ENCODE data around the gene DCAF4L1.

Gene DCAF4L1

DNA sequence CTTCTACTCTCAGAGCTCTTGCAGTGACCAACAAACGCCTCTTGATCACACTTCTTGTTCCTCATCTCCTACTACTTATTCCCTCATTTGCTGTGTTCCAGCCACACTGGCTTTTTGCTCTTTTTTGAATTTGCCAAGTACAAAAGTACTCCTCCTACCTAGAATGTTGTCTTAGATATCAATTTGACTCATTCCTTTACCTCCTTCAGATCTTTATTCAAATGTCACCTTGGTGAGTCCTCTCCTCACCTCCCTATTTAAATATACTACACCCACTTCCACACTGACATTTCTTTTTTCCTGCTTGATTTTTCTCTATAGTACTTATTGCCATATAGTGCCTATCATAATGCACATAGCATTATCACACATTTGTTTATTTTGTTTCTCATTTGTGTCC lies 6.2 kb upstream of the DCAF4L1 start:
- no peaks in the 10 kb centered on the region for H3K79me1 ChIP-seq (ENCODE audit: low read depth, low read length)
- H2AK5ac ChIP-seq (ENCODE audit: low read depth, low read length): no peak overlapping the region
- no peaks in the 10 kb centered on the region for H3K27me3 ChIP-seq (ENCODE audit: control insufficient read depth in 3 of 3, insufficient read depth in 3 of 3, low read depth in 1 of 3, low read length in 3 of 3)
- H3K23ac ChIP-seq (ENCODE audit: low read depth, low read length, poor library complexity): no peak overlapping the region
- no peak overlapping the region for H4K8ac ChIP-seq (ENCODE audit: low read depth, low read length)
- no peak overlapping the region for H3K14ac ChIP-seq (ENCODE audit: low read length)
- no peak overlapping the region for H2AFZ ChIP-seq (ENCODE audit: low read length)
- H3K18ac ChIP-seq (ENCODE audit: low read length): no peak overlapping the region
- H2BK5ac ChIP-seq (ENCODE audit: low read length): no peak overlapping the region
- WGBS, 2 donors (ENCODE audit: extremely low coverage in 2 of 2, insufficient read length in 2 of 2, insufficient replicate concordance in 1 of 2): no CpG with 5 or more reads among the region's 1 CpG
- H2BK120ac ChIP-seq (ENCODE audit: low read depth, low read length): no peak overlapping the region
- DNase-seq (ENCODE audit: low spot score): no peak
- H3K4me3 ChIP-seq (ENCODE audit: low read length in 2 of 2): no peak overlapping the region
- no peak overlapping the region for H3K4me2 ChIP-seq (ENCODE audit: insufficient read depth, low read length, poor library complexity, severe bottlenecking)
- peaks cover 0 to 2% of the 10 kb centered on the region in 2 donors for H3K4me1 ChIP-seq (ENCODE audit: control insufficient read depth in 2 of 2, insufficient read depth in 1 of 2, low read depth in 1 of 2, low read length in 2 of 2)
- H3K27ac ChIP-seq (replicated peaks; ENCODE audit: low read length): no peak overlapping the region
- no peaks in the 10 kb centered on the region for H3K36me3 ChIP-seq (replicated peaks in 1 of 2; ENCODE audit: control insufficient read depth in 2 of 2, insufficient read depth in 2 of 2, low read length in 2 of 2)
- no peak overlapping the region for H4K91ac ChIP-seq (ENCODE audit: low read depth, low read length, poor library complexity)
- H2BK12ac ChIP-seq (ENCODE audit: low read length): no peak overlapping the region
- no peaks in the 10 kb centered on the region for H3K9me3 ChIP-seq (replicated peaks in 1 of 2; ENCODE audit: control insufficient read depth in 2 of 2, insufficient read depth in 1 of 2, low read depth in 1 of 2, low read length in 2 of 2)
- no peak overlapping the region for H3K4ac ChIP-seq (ENCODE audit: low read length)
- no peak overlapping the region for H3K9ac ChIP-seq (ENCODE audit: low read depth, low read length, poor library complexity)
- no peak overlapping the region for H2BK15ac ChIP-seq (ENCODE audit: low read length)

DNA sequence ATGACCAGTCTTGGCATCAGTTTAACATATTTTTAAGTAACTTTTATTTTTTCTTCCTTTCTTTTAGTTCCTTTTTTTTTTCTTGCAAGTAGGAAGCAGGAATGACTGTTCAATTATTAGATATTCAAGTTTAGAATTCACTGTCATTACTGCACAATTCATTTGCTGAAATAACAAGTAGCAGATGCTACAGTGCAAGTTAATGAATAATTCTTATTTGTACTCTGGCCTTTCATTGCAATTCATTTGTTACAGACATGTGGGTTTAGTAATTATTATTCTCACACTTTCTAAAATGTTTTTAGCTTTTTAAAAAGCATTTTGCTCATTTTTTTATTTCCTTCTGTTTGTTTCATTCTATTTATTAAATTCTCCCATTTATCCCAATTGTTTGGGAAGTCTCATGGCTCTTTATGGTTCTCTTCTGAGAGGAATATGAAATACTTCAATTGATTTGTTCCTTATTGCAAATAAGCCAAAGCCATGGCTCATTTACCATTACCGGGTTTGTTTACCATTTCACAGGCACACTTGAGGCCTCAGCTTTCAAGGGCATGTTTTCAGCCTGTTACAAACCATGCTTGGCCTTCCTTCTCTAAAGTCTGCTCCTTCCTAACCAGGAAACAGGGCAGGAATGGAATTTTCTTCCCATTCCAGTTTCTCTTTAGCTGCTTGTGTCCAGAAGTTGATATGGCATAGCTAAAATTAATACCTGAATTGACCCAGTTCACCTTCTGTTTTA lies 4.6 kb upstream of the DCAF4L1 start:
- Histone ChIP-seq H3K27me3 (ENCODE audit: control insufficient read depth in 3 of 3, insufficient read depth in 3 of 3, low read depth in 1 of 3, low read length in 3 of 3) (no peaks in the 10 kb centered on the region), H3K4me1 (ENCODE audit: control insufficient read depth in 2 of 2, insufficient read depth in 1 of 2, low read depth in 1 of 2, low read length in 2 of 2) (peaks cover 0 to 2% of the 10 kb centered on the region in 2 donors), H4K91ac (ENCODE audit: low read depth, low read length, poor library complexity) (no peak overlapping the region), H2BK120ac (ENCODE audit: low read depth, low read length) (no peak overlapping the region), H2BK12ac (ENCODE audit: low read length) (no peak overlapping the region), H4K8ac (ENCODE audit: low read depth, low read length) (no peak overlapping the region), H3K18ac (ENCODE audit: low read length) (no peak overlapping the region), H2BK5ac (ENCODE audit: low read length) (no peak overlapping the region), H2BK15ac (ENCODE audit: low read length) (no peak overlapping the region), H3K4me2 (ENCODE audit: insufficient read depth, low read length, poor library complexity, severe bottlenecking) (no peak overlapping the region), H3K23ac (ENCODE audit: low read depth, low read length, poor library complexity) (no peak overlapping the region), H3K9ac (ENCODE audit: low read depth, low read length, poor library complexity) (no peak overlapping the region), H3K4me3 (ENCODE audit: low read length in 2 of 2) (no peak overlapping the region), H3K4ac (ENCODE audit: low read length) (no peak overlapping the region), H3K9me3 (replicated peaks in 1 of 2; ENCODE audit: control insufficient read depth in 2 of 2, insufficient read depth in 1 of 2, low read depth in 1 of 2, low read length in 2 of 2) (no peaks in the 10 kb centered on the region), H2AFZ (ENCODE audit: low read length) (peak overlapping the region; percentile 52), H3K27ac (replicated peaks; ENCODE audit: low read length) (no peak overlapping the region), H3K14ac (ENCODE audit: low read length) (no peak overlapping the region), H3K36me3 (replicated peaks in 1 of 2; ENCODE audit: control insufficient read depth in 2 of 2, insufficient read depth in 2 of 2, low read length in 2 of 2) (no peaks in the 10 kb centered on the region), H3K79me1 (ENCODE audit: low read depth, low read length) (no peaks in the 10 kb centered on the region), H2AK5ac (ENCODE audit: low read depth, low read length) (no peak overlapping the region)
- no CpG with 5 or more reads among the region's 1 CpG for WGBS, 2 donors (ENCODE audit: extremely low coverage in 2 of 2, insufficient read length in 2 of 2, insufficient replicate concordance in 1 of 2)
- DNase-seq (ENCODE audit: low spot score): no peak

DNA sequence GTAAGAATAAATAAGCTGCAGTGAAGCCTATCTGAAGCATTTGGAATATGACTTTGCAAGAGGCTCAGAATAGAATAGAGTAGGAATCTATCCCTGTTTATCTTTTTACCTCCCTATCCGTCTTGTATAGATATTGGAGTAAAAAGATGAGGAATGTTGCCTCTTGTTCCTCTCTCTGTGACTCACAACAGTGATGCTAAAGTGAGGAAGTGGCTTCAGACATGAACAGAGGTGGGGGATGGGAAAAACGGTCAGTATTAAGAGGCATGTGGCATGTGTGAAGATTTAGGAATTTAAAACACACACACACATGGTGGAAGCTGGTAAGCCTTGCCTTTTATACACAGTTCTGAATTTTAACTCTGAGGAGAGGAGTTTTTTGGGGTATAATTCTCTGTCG lies 3.8 kb upstream of the DCAF4L1 start:
- Histone ChIP-seq H2AFZ (ENCODE audit: low read length) (peak overlapping the region; percentile 52), H3K23ac (ENCODE audit: low read depth, low read length, poor library complexity) (no peak overlapping the region), H3K4me2 (ENCODE audit: insufficient read depth, low read length, poor library complexity, severe bottlenecking) (no peak overlapping the region), H3K4ac (ENCODE audit: low read length) (no peak overlapping the region), H3K27ac (replicated peaks; ENCODE audit: low read length) (no peak overlapping the region), H3K4me1 (ENCODE audit: control insufficient read depth in 2 of 2, insufficient read depth in 1 of 2, low read depth in 1 of 2, low read length in 2 of 2) (peaks cover 0 to 2% of the 10 kb centered on the region in 2 donors), H4K91ac (ENCODE audit: low read depth, low read length, poor library complexity) (no peak overlapping the region), H3K4me3 (ENCODE audit: low read length in 2 of 2) (no peak overlapping the region), H3K9ac (ENCODE audit: low read depth, low read length, poor library complexity) (no peak overlapping the region), H2BK15ac (ENCODE audit: low read length) (no peak overlapping the region), H3K14ac (ENCODE audit: low read length) (no peak overlapping the region), H3K27me3 (ENCODE audit: control insufficient read depth in 3 of 3, insufficient read depth in 3 of 3, low read depth in 1 of 3, low read length in 3 of 3) (no peaks in the 10 kb centered on the region), H2AK5ac (ENCODE audit: low read depth, low read length) (no peak overlapping the region), H2BK120ac (ENCODE audit: low read depth, low read length) (no peak overlapping the region), H2BK5ac (ENCODE audit: low read length) (no peak overlapping the region), H3K9me3 (replicated peaks in 1 of 2; ENCODE audit: control insufficient read depth in 2 of 2, insufficient read depth in 1 of 2, low read depth in 1 of 2, low read length in 2 of 2) (peaks cover 0 to 2% of the 10 kb centered on the region in 2 donors), H2BK12ac (ENCODE audit: low read length) (no peak overlapping the region), H4K8ac (ENCODE audit: low read depth, low read length) (no peak overlapping the region), H3K36me3 (replicated peaks in 1 of 2; ENCODE audit: control insufficient read depth in 2 of 2, insufficient read depth in 2 of 2, low read length in 2 of 2) (no peaks in the 10 kb centered on the region), H3K79me1 (ENCODE audit: low read depth, low read length) (no peaks in the 10 kb centered on the region), H3K18ac (ENCODE audit: low read length) (no peak overlapping the region)
- no CpG with 5 or more reads among the region's 3 CpGs for WGBS, 2 donors (ENCODE audit: extremely low coverage in 2 of 2, insufficient read length in 2 of 2, insufficient replicate concordance in 1 of 2)
- no peak for DNase-seq (ENCODE audit: low spot score)

DNA sequence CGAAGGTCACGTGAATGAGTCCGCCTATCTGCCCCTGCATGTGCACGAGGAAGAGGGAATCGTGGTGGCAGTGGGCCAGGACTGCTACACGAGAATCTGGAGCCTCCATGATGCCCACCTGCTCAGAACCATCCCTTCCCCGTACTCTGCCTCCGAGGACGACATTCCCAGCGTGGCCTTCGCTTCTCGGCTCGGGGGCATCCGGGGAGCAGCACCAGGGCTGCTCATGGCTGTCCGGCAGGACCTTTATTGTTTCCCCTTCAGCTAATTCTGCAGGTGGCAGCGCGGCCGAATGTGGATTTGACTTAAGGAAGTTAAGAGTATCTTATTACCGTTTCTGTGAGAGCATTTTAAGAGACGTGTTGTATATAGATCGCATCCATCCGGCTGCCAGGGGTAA lies 1.2 kb downstream of the DCAF4L1 start:
- no peaks in the 10 kb centered on the region for H3K4me1 ChIP-seq (ENCODE audit: control insufficient read depth in 2 of 2, insufficient read depth in 1 of 2, low read depth in 1 of 2, low read length in 2 of 2)
- no peaks in the 10 kb centered on the region for H3K79me1 ChIP-seq (ENCODE audit: low read depth, low read length)
- no peak overlapping the region for H4K8ac ChIP-seq (ENCODE audit: low read depth, low read length)
- H2BK15ac ChIP-seq (ENCODE audit: low read length): no peak overlapping the region
- DNase-seq (ENCODE audit: low spot score): no peak
- no peak overlapping the region for H3K9ac ChIP-seq (ENCODE audit: low read depth, low read length, poor library complexity)
- no peak overlapping the region for H3K14ac ChIP-seq (ENCODE audit: low read length)
- H3K36me3 ChIP-seq (replicated peaks in 1 of 2; ENCODE audit: control insufficient read depth in 2 of 2, insufficient read depth in 2 of 2, low read length in 2 of 2): no peaks in the 10 kb centered on the region
- peaks cover 0 to 2% of the 10 kb centered on the region in 2 donors for H3K9me3 ChIP-seq (replicated peaks in 1 of 2; ENCODE audit: control insufficient read depth in 2 of 2, insufficient read depth in 1 of 2, low read depth in 1 of 2, low read length in 2 of 2)
- H2AK5ac ChIP-seq (ENCODE audit: low read depth, low read length): no peak overlapping the region
- H2BK5ac ChIP-seq (ENCODE audit: low read length): no peak overlapping the region
- H3K4me3 ChIP-seq (ENCODE audit: low read length in 2 of 2): peak overlapping the region in 1 of 2 donors; percentile 4
- no peaks in the 10 kb centered on the region for H3K27me3 ChIP-seq (ENCODE audit: control insufficient read depth in 3 of 3, insufficient read depth in 3 of 3, low read depth in 1 of 3, low read length in 3 of 3)
- H3K27ac ChIP-seq (replicated peaks; ENCODE audit: low read length): no peak overlapping the region
- H3K23ac ChIP-seq (ENCODE audit: low read depth, low read length, poor library complexity): no peak overlapping the region
- no CpG with 5 or more reads among the region's 22 CpGs for WGBS, 2 donors (ENCODE audit: extremely low coverage in 2 of 2, insufficient read length in 2 of 2, insufficient replicate concordance in 1 of 2)
- no peak overlapping the region for H2BK12ac ChIP-seq (ENCODE audit: low read length)
- no peak overlapping the region for H4K91ac ChIP-seq (ENCODE audit: low read depth, low read length, poor library complexity)
- H2BK120ac ChIP-seq (ENCODE audit: low read depth, low read length): no peak overlapping the region
- no peak overlapping the region for H3K4ac ChIP-seq (ENCODE audit: low read length)
- H2AFZ ChIP-seq (ENCODE audit: low read length): no peak overlapping the region
- H3K18ac ChIP-seq (ENCODE audit: low read length): no peak overlapping the region
- no peak overlapping the region for H3K4me2 ChIP-seq (ENCODE audit: insufficient read depth, low read length, poor library complexity, severe bottlenecking)
